HepG2 (cell line): ENCODE measurements around the gene TMEM132D. TPM values are rescaled to one million over a fixed set of nuclear protein-coding genes. Genes with fewer than 3 reads are reported as not detected.

Experiments
- ATAC-seq: fragments of 200-7000 bp; cut with Tn5 transposase; 3 replicates; pipeline ENCODE4 v1.9.1; 2020; ENCODE audit warnings: mild to moderate bottlenecking, moderate library complexity
- BruUV-seq: library from RNA; stranded (reverse); fragments of 400-500 nt; replicated peaks from 2 replicates; lab custom pipeline; 2021; lab: Mats Ljungman, UMichigan
- CTCF ChIA-PET: fragments of 300-600 bp; formaldehyde crosslinking; extraction: SDS; loops from one replicate; lab custom pipeline; 2021; ENCODE audit warnings: low total read pairs, inconsistent platforms, low intra/inter-chr PET ratio; lab: Yijun Ruan, JAX
- POLR2A ChIA-PET: fragments of 350-600 bp; sonication (Branson Sonifier 250); formaldehyde crosslinking; loops from one replicate; lab custom pipeline; 2020; ENCODE audit warnings: antibody characterized with exemption, inconsistent platforms; lab: Yijun Ruan, JAX
- DNase-seq: peaks from one replicate; pipeline ENCODE4 v3.0.0-alpha.2; 2015; ENCODE audit warnings: low spot score
- FAIRE-seq: peaks from 3 replicates; lab custom pipeline; 2011; peaks lifted over from hg19 to GRCh38; lab: Jason Lieb, UNC
- H2AFZ ChIP-seq: one replicate; pipeline ENCODE4 v1.6.1; 2011; ENCODE audit warnings: low read length, inconsistent platforms
- H3K27ac ChIP-seq: fragments of 300-600 bp; 3 replicates; pipeline ENCODE4 v1.8.0; 2011; ENCODE audit warnings: mixed run types, mild to moderate bottlenecking, mixed read lengths, low read length, inconsistent platforms; ENCODE audit not compliant: insufficient read depth; ENCODE audit errors: extremely low read length
- H3K27me3 ChIP-seq, 2 experiments: fragments of 200-600 bp in 1 of 2; 2 replicates in 1 of 2; 3 replicates in 1 of 2; pipeline versions ENCODE4 v1.6.0 to v1.8.0; 2011; ENCODE audit warnings: low read length in 2 of 2, mild to moderate bottlenecking in 2 of 2, moderate library complexity in 2 of 2, inconsistent platforms in 1 of 2; ENCODE audit not compliant: insufficient read depth in 2 of 2, control insufficient read depth in 1 of 2
- H3K36me3 ChIP-seq, 2 experiments: fragments of 200-600 bp in 1 of 2; replicated peaks in 1 of 2; 2 replicates in 1 of 2; 3 replicates in 1 of 2; pipeline versions ENCODE4 v1.5.1 to v1.8.0; 2011; ENCODE audit warnings: low read length in 2 of 2, inconsistent platforms in 1 of 2; ENCODE audit not compliant: insufficient read depth in 2 of 2, control insufficient read depth in 1 of 2
- H3K4me1 ChIP-seq: 2 replicates; pipeline ENCODE4 v1.5.1; 2012; ENCODE audit warnings: low read length, inconsistent platforms; ENCODE audit not compliant: insufficient read depth
- H3K4me2 ChIP-seq: 2 replicates; pipeline ENCODE4 v1.6.0; 2011; ENCODE audit warnings: low read depth, low read length, inconsistent platforms
- H3K4me3 ChIP-seq, 3 experiments: fragments of 200-600 bp in 1 of 3; sonication (generic), shearing (Covaris generic) in 1 of 3; replicated peaks in 1 of 3; 2 replicates each; pipeline ENCODE4 v1.5.1; 2011 to 2016; ENCODE audit warnings: low read length in 3 of 3, inconsistent platforms in 2 of 3, low read depth in 2 of 3, mild to moderate bottlenecking in 2 of 3, control low read depth in 1 of 3, mixed read lengths in 1 of 3; ENCODE audit not compliant: insufficient read depth in 1 of 3
- H3K79me2 ChIP-seq: one replicate; pipeline ENCODE4 v1.6.1; 2011; ENCODE audit warnings: low read length, inconsistent platforms; ENCODE audit not compliant: insufficient read depth
- H3K9ac ChIP-seq: 2 replicates; pipeline ENCODE4 v1.6.0; 2011; ENCODE audit warnings: mild to moderate bottlenecking, low read depth, low read length, inconsistent platforms; ENCODE audit not compliant: insufficient read depth
- H3K9me3 ChIP-seq: 2 replicates; pipeline ENCODE4 v1.5.1; 2012; ENCODE audit warnings: mild to moderate bottlenecking, low read length
- H4K20me1 ChIP-seq: 2 replicates; pipeline ENCODE4 v1.6.0; 2011; ENCODE audit warnings: inconsistent platforms, mild to moderate bottlenecking, low read length, moderate library complexity; ENCODE audit not compliant: insufficient read depth
- GRHL1 ChIP-seq: sonication (generic); formaldehyde crosslinking; conservative IDR thresholded peaks from 2 replicates; pipeline ENCODE4 v1.8.0; 2022; ENCODE audit warnings: missing genetic modification reagents
- ISL2 ChIP-seq: sonication (generic); formaldehyde crosslinking; IDR thresholded peaks from 2 replicates; pipeline ENCODE4 v1.5.0; 2020; ENCODE audit warnings: missing genetic modification reagents
- PREB ChIP-seq: sonication (generic); formaldehyde crosslinking; IDR thresholded peaks from 2 replicates; pipeline ENCODE4 v1.4.0; 2020; ENCODE audit warnings: missing genetic modification reagents
- ZFY ChIP-seq: sonication (generic); formaldehyde crosslinking; IDR thresholded peaks from 2 replicates; pipeline ENCODE4 v1.4.0; 2020; ENCODE audit warnings: missing genetic modification reagents
- ZNF367 ChIP-seq: sonication (generic); formaldehyde crosslinking; IDR thresholded peaks from 2 replicates; pipeline ENCODE4 v1.4.0; 2020; ENCODE audit warnings: missing genetic modification reagents, borderline replicate concordance
- WGBS: methylation state at CpG from one replicate; pipeline ENCODE4 v1.1.6; 2017; ENCODE audit warnings: low lambda C conversion rate; 5-methylcytosine and 5-hydroxymethylcytosine counted together
- in situ Hi-C: cut with HindIII; loops from 2 replicates; pipeline ENCODE4 v1.10.0; 2017; ENCODE audit warnings: low pct_unique_long_range_greater_than_20kb; ENCODE audit not compliant: extremely low pct_ligation_motif_present
- intact Hi-C: fragments of 100-400 bp; cut with micrococcal nuclease; formaldehyde crosslinking; loops from one replicate; pipeline ENCODE4 v1.10.0; 2022; ENCODE audit not compliant: unreplicated experiment
- polyA plus RNA-seq, 8 experiments: library from polyadenylated mRNA; depleted of rRNA in 3 of 8; stranded (reverse) in 7 of 8; unstranded in 1 of 8; fragments of >200 nt; fragmentation: Illumina TruSeq in 4 of 8; extraction: Trizol in 4 of 8; gene quantifications; 2 replicates each; pipeline versions ENCODE4 v1.2.1 to v1.2.3, GENCODE V29; 2011 to 2016; ENCODE audit warnings: low read depth in 4 of 8, missing spikeins in 1 of 8, mixed read lengths in 1 of 8; ENCODE audit not compliant: insufficient read depth in 1 of 8
- total RNA-seq, 5 experiments: library from RNA; depleted of rRNA; stranded (reverse); fragments of >200 nt; fragmentation: Illumina TruSeq; extraction: Trizol; gene quantifications; 2 replicates each; pipeline ENCODE4 v1.2.3, GENCODE V29; 2016; ENCODE audit warnings: low read depth in 1 of 5

TMEM132D gene
- total and polyA plus RNA-seq, 2 of the 13 experiments (the other 11 are each of a cell fraction or from before 2014, with no cell fraction given): not detected

GRCh38 chr12:129074379-129074778 lies 829.4 kb downstream of the TMEM132D start:
- FAIRE-seq (no peak), DNase-seq (no peak), ATAC-seq (no peak)
- Histone ChIP-seq H3K9ac (no peak overlapping the region), H3K79me2 (no peaks in the 10 kb centered on the region), H4K20me1 (no peaks in the 10 kb centered on the region), H3K4me1 (no peaks in the 10 kb centered on the region), H3K27me3 (0 out of 5 replicates have a peak, but pooled peaks cover 0 to 2% of the 10 kb centered on the region in 2 experiments), H3K9me3 (no peaks in the 10 kb centered on the region), H3K4me3 (no peak overlapping the region), H3K36me3 (no peaks in the 10 kb centered on the region), H2AFZ (no peak overlapping the region), H3K4me2 (no peak overlapping the region), H3K27ac (no peak overlapping the region)
- intact Hi-C loops: no loop called here
- POLR2A ChIA-PET: no interaction called here
- no TSS peak for BruUV-seq
- CTCF ChIA-PET: no interaction called here
- in situ Hi-C loops: no loop called here
- WGBS: 0% methylated on average over 2 of the region's 6 CpGs
- TF ChIP-seq ZFY (CRISPR knock-in tag) (no peak), ZNF367 (CRISPR knock-in tag) (no peak), ISL2 (no peak), GRHL1 (CRISPR knock-in tag) (no peak), PREB (CRISPR knock-in tag) (no peak)
